ENCODE measurements around the gene GYPB.
"Not testable (repeated sequence)": the region's sequence is repeated elsewhere in the genome, so short reads cannot be mapped to it uniquely, and the experiment has no call there.

GYPB gene

GRCh38 chr4:144030708-144031107 is 11.5 kb upstream of the GYPB start:
- H2AK5ac ChIP-seq (ENCODE audit: low read length); H3K23ac ChIP-seq (ENCODE audit: low read length); H3K27ac ChIP-seq (ENCODE audit: low read depth, low read length); H3K4me1 ChIP-seq (ENCODE audit: control insufficient read depth, low read depth, low read length); H2BK5ac ChIP-seq (ENCODE audit: low read length); H3K9ac ChIP-seq (ENCODE audit: low read length); H3K18ac ChIP-seq (ENCODE audit: low read length); H4K8ac ChIP-seq (ENCODE audit: low read depth, low read length); H3K36me3 ChIP-seq (ENCODE audit: control insufficient read depth, insufficient read depth, low read length); H3K4me2 ChIP-seq (ENCODE audit: low read length); H3K27me3 ChIP-seq (ENCODE audit: insufficient read depth, low read length, poor library complexity); H3K56ac ChIP-seq (ENCODE audit: low read length); H3K79me2 ChIP-seq (ENCODE audit: control insufficient read depth, insufficient read depth, low read length); H3K79me1 ChIP-seq (ENCODE audit: low read length); H3K4me3 ChIP-seq (ENCODE audit: low read length); H2BK120ac ChIP-seq (ENCODE audit: low read depth, low read length); H4K5ac ChIP-seq (ENCODE audit: low read length); H3K4ac ChIP-seq (ENCODE audit: low read depth, low read length); DNase-seq; H2BK15ac ChIP-seq (replicated peaks; ENCODE audit: low read depth): not testable (repeated sequence)
- WGBS (ENCODE audit: extremely low coverage, insufficient coverage, low lambda C conversion rate), result no CpG with 5 or more reads among the region's 4 CpGs

DNA sequence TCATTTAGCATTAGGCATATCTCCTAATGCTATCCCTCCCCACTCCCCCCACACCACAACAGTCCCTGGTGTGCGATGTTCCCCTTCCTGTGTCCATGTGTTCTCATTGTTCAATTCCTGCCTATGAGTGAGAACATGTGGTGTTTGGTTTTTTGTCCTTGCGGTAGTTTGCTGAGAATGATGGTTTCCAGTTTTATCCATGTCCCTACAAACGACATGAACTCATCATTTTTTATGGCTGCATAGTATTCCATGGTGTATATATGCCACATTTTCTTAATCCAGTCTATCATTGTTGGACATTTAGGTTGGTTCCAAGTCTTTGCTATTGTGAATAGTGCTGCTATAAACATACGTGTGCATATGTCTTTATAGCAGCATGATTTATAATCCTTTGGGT is 7.5 kb upstream of the GYPB start:
- not testable (repeated sequence) for H3K27ac ChIP-seq (ENCODE audit: low read depth, low read length); DNase-seq; H2AK5ac ChIP-seq (ENCODE audit: low read length); H4K8ac ChIP-seq (ENCODE audit: low read depth, low read length); H3K56ac ChIP-seq (ENCODE audit: low read length); H3K4me3 ChIP-seq (ENCODE audit: low read length); H4K5ac ChIP-seq (ENCODE audit: low read length); H3K4ac ChIP-seq (ENCODE audit: low read depth, low read length); H3K23ac ChIP-seq (ENCODE audit: low read length); H3K4me1 ChIP-seq (ENCODE audit: control insufficient read depth, low read depth, low read length); H3K18ac ChIP-seq (ENCODE audit: low read length); H2BK5ac ChIP-seq (ENCODE audit: low read length); H3K79me1 ChIP-seq (ENCODE audit: low read length); H2BK120ac ChIP-seq (ENCODE audit: low read depth, low read length); H3K36me3 ChIP-seq (ENCODE audit: control insufficient read depth, insufficient read depth, low read length); H2BK15ac ChIP-seq (replicated peaks; ENCODE audit: low read depth); H3K4me2 ChIP-seq (ENCODE audit: low read length); H3K79me2 ChIP-seq (ENCODE audit: control insufficient read depth, insufficient read depth, low read length); H3K27me3 ChIP-seq (ENCODE audit: insufficient read depth, low read length, poor library complexity); H3K9ac ChIP-seq (ENCODE audit: low read length)
- WGBS (ENCODE audit: extremely low coverage, insufficient coverage, low lambda C conversion rate), result no CpG with 5 or more reads among the region's 4 CpGs

GRCh38 chr4:144024399-144025053 is 5.3 kb upstream of the GYPB start:
- not testable (repeated sequence) for H3K4me3 ChIP-seq (ENCODE audit: low read length); H3K56ac ChIP-seq (ENCODE audit: low read length); H2BK5ac ChIP-seq (ENCODE audit: low read length); H3K27ac ChIP-seq (ENCODE audit: low read depth, low read length); H3K79me1 ChIP-seq (ENCODE audit: low read length); H3K23ac ChIP-seq (ENCODE audit: low read length); H4K8ac ChIP-seq (ENCODE audit: low read depth, low read length); H3K18ac ChIP-seq (ENCODE audit: low read length); H3K4me1 ChIP-seq (ENCODE audit: control insufficient read depth, low read depth, low read length); H2BK120ac ChIP-seq (ENCODE audit: low read depth, low read length); H3K36me3 ChIP-seq (ENCODE audit: control insufficient read depth, insufficient read depth, low read length); H2AK5ac ChIP-seq (ENCODE audit: low read length); H3K9ac ChIP-seq (ENCODE audit: low read length); DNase-seq; H3K4me2 ChIP-seq (ENCODE audit: low read length); H3K27me3 ChIP-seq (ENCODE audit: insufficient read depth, low read length, poor library complexity); H4K5ac ChIP-seq (ENCODE audit: low read length); H3K4ac ChIP-seq (ENCODE audit: low read depth, low read length); H2BK15ac ChIP-seq (replicated peaks; ENCODE audit: low read depth); H3K79me2 ChIP-seq (ENCODE audit: control insufficient read depth, insufficient read depth, low read length)
- WGBS (ENCODE audit: extremely low coverage, insufficient coverage, low lambda C conversion rate), result no CpG with 5 or more reads among the region's 4 CpGs

GRCh38 chr4:144022772-144023400 is 3.7 kb upstream of the GYPB start:
- not testable (repeated sequence) for H3K27me3 ChIP-seq (ENCODE audit: insufficient read depth, low read length, poor library complexity); H3K23ac ChIP-seq (ENCODE audit: low read length); H2AK5ac ChIP-seq (ENCODE audit: low read length); H4K5ac ChIP-seq (ENCODE audit: low read length); H3K36me3 ChIP-seq (ENCODE audit: control insufficient read depth, insufficient read depth, low read length); H3K79me2 ChIP-seq (ENCODE audit: control insufficient read depth, insufficient read depth, low read length); H2BK15ac ChIP-seq (replicated peaks; ENCODE audit: low read depth); H3K27ac ChIP-seq (ENCODE audit: low read depth, low read length); H3K4me1 ChIP-seq (ENCODE audit: control insufficient read depth, low read depth, low read length); H3K18ac ChIP-seq (ENCODE audit: low read length); H3K56ac ChIP-seq (ENCODE audit: low read length); H2BK5ac ChIP-seq (ENCODE audit: low read length); DNase-seq; H3K4ac ChIP-seq (ENCODE audit: low read depth, low read length); H3K4me3 ChIP-seq (ENCODE audit: low read length); H2BK120ac ChIP-seq (ENCODE audit: low read depth, low read length); H3K79me1 ChIP-seq (ENCODE audit: low read length); H3K4me2 ChIP-seq (ENCODE audit: low read length); H4K8ac ChIP-seq (ENCODE audit: low read depth, low read length); H3K9ac ChIP-seq (ENCODE audit: low read length)
- WGBS (ENCODE audit: extremely low coverage, insufficient coverage, low lambda C conversion rate), result no CpG with 5 or more reads among the region's 3 CpGs

DNA sequence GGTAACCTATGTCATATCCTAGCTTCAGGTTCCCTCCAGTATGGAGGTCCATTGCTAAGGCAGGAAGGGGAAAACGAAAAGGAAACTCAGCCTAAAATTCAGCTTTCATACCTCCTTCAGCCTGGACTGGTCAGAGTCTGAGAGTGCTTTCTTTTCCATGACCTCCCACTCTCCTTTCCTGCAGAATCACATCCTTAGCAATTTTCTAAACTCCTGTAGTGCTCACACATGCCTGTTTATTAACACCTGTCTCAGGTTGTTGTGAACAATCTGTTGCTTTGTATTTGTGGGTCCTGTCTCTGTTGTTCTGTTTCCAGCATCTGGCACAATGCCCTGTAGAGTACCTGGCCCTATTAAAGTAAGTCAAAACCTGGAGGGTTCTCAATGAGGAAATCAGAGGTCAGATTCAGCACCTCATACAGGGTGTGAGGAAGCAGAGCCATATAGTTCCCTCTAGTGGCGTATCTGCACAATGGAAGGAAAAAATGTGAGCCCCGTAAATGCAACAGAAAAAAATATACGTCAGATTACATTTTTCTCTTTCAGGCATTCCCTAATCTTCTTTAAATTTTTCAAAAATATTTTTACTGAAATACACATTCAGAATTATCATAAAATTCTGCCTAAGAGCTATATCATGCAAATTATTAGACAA is 2.3 kb upstream of the GYPB start:
- whole genome bisulfite sequencing (ENCODE audit: extremely low coverage, insufficient coverage, low lambda C conversion rate), result 100% methylated on average over 1 of the region's 4 CpGs
- peak; percentile 42 for DNase-seq
- H3K4me1 ChIP-seq (ENCODE audit: control insufficient read depth, low read depth, low read length), result not testable (repeated sequence)

More for the DNA sequence above, 2.3 kb upstream of the GYPB start:
- not testable (repeated sequence) for H3K23ac ChIP-seq (ENCODE audit: low read length); H3K79me1 ChIP-seq (ENCODE audit: low read length); H3K9ac ChIP-seq (ENCODE audit: low read length); H2BK120ac ChIP-seq (ENCODE audit: low read depth, low read length); H3K18ac ChIP-seq (ENCODE audit: low read length); H3K4ac ChIP-seq (ENCODE audit: low read depth, low read length); H2BK15ac ChIP-seq (replicated peaks; ENCODE audit: low read depth); H3K4me2 ChIP-seq (ENCODE audit: low read length); H4K8ac ChIP-seq (ENCODE audit: low read depth, low read length); H3K27ac ChIP-seq (ENCODE audit: low read depth, low read length); H2BK5ac ChIP-seq (ENCODE audit: low read length); H2AK5ac ChIP-seq (ENCODE audit: low read length); H3K36me3 ChIP-seq (ENCODE audit: control insufficient read depth, insufficient read depth, low read length); H3K79me2 ChIP-seq (ENCODE audit: control insufficient read depth, insufficient read depth, low read length); H3K27me3 ChIP-seq (ENCODE audit: insufficient read depth, low read length, poor library complexity); H4K5ac ChIP-seq (ENCODE audit: low read length); H3K56ac ChIP-seq (ENCODE audit: low read length); H3K4me3 ChIP-seq (ENCODE audit: low read length)
